SK-N-SH (cell line): ENCODE measurements around the gene DDX42. TPM values are rescaled to one million over a fixed set of nuclear protein-coding genes. Genes with fewer than 3 reads are reported as not detected.

Experiments
- CTCF ChIA-PET: fragments of 300-600, 350-600 bp; formaldehyde crosslinking; extraction: SDS; loops from one replicate; lab custom pipeline; 2021; lab: Yijun Ruan, JAX
- POLR2A ChIA-PET: fragments of 350-600 bp; sonication (Branson Sonifier 250); formaldehyde crosslinking; extraction: SDS; loops from one replicate; lab custom pipeline; 2020; ENCODE audit warnings: antibody characterized with exemption, inconsistent platforms; lab: Yijun Ruan, JAX
- DNase-seq: peaks from one replicate; pipeline ENCODE4 v3.0.0; 2012
- H2AFZ ChIP-seq: fragments of 200-600 bp; sonication (generic); 2 replicates; pipeline ENCODE4 v1.8.1; 2016; ENCODE audit warnings: antibody characterized with exemption, mild to moderate bottlenecking, low read depth
- H3F3A ChIP-seq: fragments of 200-600 bp; sonication (generic); replicated peaks from 2 replicates; pipeline ENCODE3; 2016; ENCODE audit warnings: antibody characterized with exemption, mild to moderate bottlenecking; ENCODE audit not compliant: insufficient read depth
- H3K27ac ChIP-seq, 2 experiments: fragments of 200-500 bp in 1 of 2; fragments of 200-600 bp in 1 of 2; sonication (Bioruptor generic) in 1 of 2; sonication (generic), shearing (Covaris generic) in 1 of 2; 2 replicates each; pipeline versions ENCODE4 v1.5.1 to v1.6.1; 2014 to 2016; ENCODE audit warnings: low read depth in 2 of 2, inconsistent platforms in 1 of 2, low read length in 1 of 2, mild to moderate bottlenecking in 1 of 2, mixed read lengths in 1 of 2
- H3K27me3 ChIP-seq: fragments of 200-600 bp; sonication (generic), shearing (Covaris generic); 2 replicates; pipeline ENCODE4 v1.6.1; 2016; ENCODE audit warnings: mixed run types; ENCODE audit not compliant: insufficient read depth
- H3K36me3 ChIP-seq, 2 experiments: fragments of 200-500 bp in 1 of 2; fragments of 200-600 bp in 1 of 2; sonication (Bioruptor generic) in 1 of 2; sonication (generic) in 1 of 2; replicated peaks in 1 of 2; 2 replicates each; pipeline versions ENCODE3 to v1.5.1; 2014 to 2016; ENCODE audit warnings: low read length in 1 of 2, mild to moderate bottlenecking in 1 of 2; ENCODE audit not compliant: insufficient read depth in 2 of 2, control insufficient read depth in 1 of 2
- H3K4me1 ChIP-seq, 2 experiments: fragments of 200-500 bp in 1 of 2; fragments of 200-600 bp in 1 of 2; sonication (Bioruptor generic) in 1 of 2; sonication (generic), shearing (Covaris generic) in 1 of 2; 2 replicates each; pipeline versions ENCODE4 v1.5.1 to v1.6.1; 2014 to 2016; ENCODE audit warnings: low read depth in 1 of 2, low read length in 1 of 2, mixed run types in 1 of 2; ENCODE audit not compliant: insufficient read depth in 2 of 2, control insufficient read depth in 1 of 2
- H3K4me2 ChIP-seq: fragments of 200-600 bp; sonication (generic), shearing (Covaris generic); 2 replicates; pipeline ENCODE4 v1.6.1; 2017; ENCODE audit warnings: mixed run types
- H3K4me3 ChIP-seq, 2 experiments: fragments of 200-500 bp in 1 of 2; fragments of 200-600 bp in 1 of 2; sonication (Bioruptor generic) in 1 of 2; sonication (generic), shearing (Covaris generic) in 1 of 2; 2 replicates each; pipeline versions ENCODE4 v1.5.1 to v1.8.1; 2014 to 2016; ENCODE audit warnings: low read depth in 2 of 2, inconsistent platforms in 1 of 2, low read length in 1 of 2, mild to moderate bottlenecking in 1 of 2, mixed read lengths in 1 of 2, moderate library complexity in 1 of 2
- H3K79me2 ChIP-seq: fragments of 200-600 bp; sonication (generic); 2 replicates; pipeline ENCODE4 v1.8.1; 2017; ENCODE audit warnings: mild to moderate bottlenecking; ENCODE audit not compliant: insufficient read depth
- H3K9ac ChIP-seq: fragments of 200-600 bp; sonication (generic); 2 replicates; pipeline ENCODE4 v1.6.1; 2017; ENCODE audit warnings: mixed run types
- H3K9me2 ChIP-seq: fragments of 200-600 bp; sonication (generic); 2 replicates; pipeline ENCODE4 v1.6.1; 2017; ENCODE audit warnings: mixed run types
- H3K9me3 ChIP-seq: fragments of 200-600 bp; sonication (generic); 2 replicates; pipeline ENCODE4 v1.6.1; 2017; ENCODE audit warnings: mixed run types, mild to moderate bottlenecking, moderate library complexity
- H4K20me1 ChIP-seq: fragments of 200-600 bp; sonication (generic); 2 replicates; pipeline ENCODE4 v1.6.1; 2017; ENCODE audit warnings: mild to moderate bottlenecking, mixed run types; ENCODE audit not compliant: insufficient read depth
- CHD2 ChIP-seq: fragments of 150-350 bp; IDR thresholded peaks from 2 replicates; pipeline ENCODE4 v1.6.1; 2018; ENCODE audit warnings: low read length; ENCODE audit not compliant: partially characterized antibody
- CTCF ChIP-seq: fragments of 200-600 bp; sonication (generic); IDR thresholded peaks from 2 replicates; pipeline ENCODE4 v1.6.1; 2017; ENCODE audit warnings: antibody characterized with exemption, mild to moderate bottlenecking, moderate library complexity
- ELF1 ChIP-seq: IDR thresholded peaks from 2 replicates; pipeline ENCODE4 v1.4.0; 2012
- EZH2phosphoT487 ChIP-seq: fragments of 200-600 bp; sonication (generic); IDR thresholded peaks from 2 replicates; pipeline ENCODE4 v1.6.1; 2017; ENCODE audit warnings: low read depth, mixed run types, mild to moderate bottlenecking, antibody characterized with exemption, moderate library complexity, borderline replicate concordance
- FOSL2 ChIP-seq: IDR thresholded peaks from 2 replicates; pipeline ENCODE4 v1.4.0; 2012; ENCODE audit warnings: low read depth, mild to moderate bottlenecking, moderate library complexity, borderline replicate concordance
- FOXM1 ChIP-seq: IDR thresholded peaks from 2 replicates; pipeline ENCODE4 v1.4.0; 2012; ENCODE audit warnings: low read depth, mild to moderate bottlenecking
- GATA2 ChIP-seq: sonication (generic); formaldehyde crosslinking; IDR thresholded peaks from 2 replicates; pipeline ENCODE4 v1.5.0; 2020; ENCODE audit warnings: mild to moderate bottlenecking, missing genetic modification reagents
- JUND ChIP-seq: IDR thresholded peaks from 2 replicates; pipeline ENCODE4 v1.4.0; 2012
- NFIC ChIP-seq: IDR thresholded peaks from 2 replicates; pipeline ENCODE4 v1.4.0; 2012; ENCODE audit warnings: borderline replicate concordance
- POLR2AphosphoS5 ChIP-seq: IDR thresholded peaks from 2 replicates; pipeline ENCODE4 v1.6.1; 2012; ENCODE audit warnings: low read depth, low read length
- RAD21 ChIP-seq: IDR thresholded peaks from 2 replicates; pipeline ENCODE4 v1.6.1; 2012; ENCODE audit warnings: mild to moderate bottlenecking, low read length
- RCOR1 ChIP-seq: fragments of 150-350 bp; IDR thresholded peaks from 2 replicates; pipeline ENCODE4 v1.6.1; 2017; ENCODE audit warnings: antibody characterized with exemption, low read length
- REST ChIP-seq: IDR thresholded peaks from 2 replicates; pipeline ENCODE4 v1.6.1; 2012; ENCODE audit warnings: mild to moderate bottlenecking, low read depth, low read length, moderate library complexity
- RXRA ChIP-seq: IDR thresholded peaks from 2 replicates; pipeline ENCODE4 v1.4.0; 2012; ENCODE audit warnings: low read depth, mild to moderate bottlenecking, borderline replicate concordance
- SIN3A ChIP-seq: IDR thresholded peaks from 2 replicates; pipeline ENCODE4 v1.6.1; 2012; ENCODE audit warnings: low read depth, mild to moderate bottlenecking, low read length, moderate library complexity, borderline replicate concordance
- TAF1 ChIP-seq: IDR thresholded peaks from 2 replicates; pipeline ENCODE4 v1.6.1; 2012; ENCODE audit warnings: low read depth, mild to moderate bottlenecking, low read length, moderate library complexity, borderline replicate concordance
- TEAD4 ChIP-seq: IDR thresholded peaks from 2 replicates; pipeline ENCODE4 v1.4.0; 2012; ENCODE audit warnings: mild to moderate bottlenecking, borderline replicate concordance; ENCODE audit not compliant: insufficient read depth
- USF1 ChIP-seq: IDR thresholded peaks from 2 replicates; pipeline ENCODE4 v1.4.0; 2012; ENCODE audit warnings: low read depth, borderline replicate concordance
- whole genome bisulfite sequencing: methylation state at CpG from one replicate; pipeline ENCODE4 v1.1.6; 2017; ENCODE audit warnings: low lambda C conversion rate; 5-methylcytosine and 5-hydroxymethylcytosine counted together
- polyA plus RNA-seq, 3 experiments: library from polyadenylated mRNA; depleted of rRNA; stranded (reverse); fragments of >200 nt; gene quantifications; 2 replicates each; pipeline ENCODE4 v1.2.3, GENCODE V29; 2012
- TF ChIP-seq, protein P1 (sequence below): IDR thresholded peaks from 2 replicates; pipeline ENCODE4 v1.4.0; 2012; ENCODE audit warnings: low read depth
- TF ChIP-seq, protein P2 (sequence below): IDR thresholded peaks from 2 replicates; pipeline ENCODE4 v1.4.0; 2012; ENCODE audit warnings: low read depth, borderline replicate concordance
- TF ChIP-seq, protein P3 (sequence below): IDR thresholded peaks from 2 replicates; pipeline ENCODE4; 2012

Gene DDX42
- polyA plus RNA-seq, 1 of the 3 experiments (the other 2 are of a cell fraction), result 115 TPM

DNA sequence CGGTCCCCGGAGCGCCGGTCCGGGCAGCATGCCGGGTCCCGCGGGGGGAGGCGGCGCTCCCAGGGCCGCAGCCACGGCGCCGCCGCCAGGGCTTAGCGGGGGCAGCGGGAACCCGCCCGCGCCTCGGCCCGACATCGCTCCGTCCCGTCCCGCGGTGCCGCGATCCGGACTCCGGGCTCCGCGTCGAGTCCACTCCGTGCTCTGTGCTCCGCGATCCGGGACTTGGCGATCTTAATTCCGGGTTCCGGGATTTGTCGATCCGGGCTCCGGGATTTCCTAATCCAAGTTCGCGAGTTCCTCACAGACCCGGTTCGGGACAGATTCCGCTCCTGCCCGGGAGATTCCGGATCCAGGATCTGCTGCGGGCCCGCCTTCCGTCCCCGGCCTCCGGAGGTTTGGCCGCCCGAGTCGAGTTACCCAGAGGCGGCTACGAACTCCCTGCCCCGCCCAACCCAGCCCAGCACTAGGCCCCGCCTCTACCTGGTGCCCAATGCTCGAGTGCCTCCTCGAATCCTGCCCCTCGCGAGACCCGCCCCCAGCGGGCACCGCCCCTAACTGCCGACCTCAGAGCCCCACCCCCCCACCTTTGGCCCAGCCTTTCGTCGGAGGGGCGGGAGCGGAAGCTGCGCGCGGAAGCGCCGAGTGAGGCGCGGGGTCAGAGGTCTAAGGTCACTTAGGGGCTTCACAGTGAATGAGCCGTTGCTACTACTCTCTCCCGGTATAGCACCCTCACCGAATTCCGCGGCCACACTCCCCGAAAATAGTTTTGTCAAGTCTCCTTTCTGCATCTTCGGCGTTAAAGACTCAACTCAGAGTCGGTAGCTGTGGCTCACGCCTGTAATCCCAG, 68.8 kb downstream of the DDX42 start, which contains the start of gene SMARCD2:
Gene SMARCD2 (minus strand): TSS at position 146 of the 847 bp plus-strand sequence. CDS start 11 bp downstream, at position 135.
- POLR2A ChIA-PET, result interaction anchor here (0.6 to 9.2 kb wide), 9 partner anchors 13 to 664 kb away, joined by 3 to 108 read pairs (median 3); partner anchors contain the start of genes CCDC47, CEP95, DDX42 and DDX5
- peak within 1 kb of the TSS; percentile 93 for H3K4me2 ChIP-seq
- DNase-seq, result peak; percentile 100
- H3K9ac ChIP-seq, result peak within 1 kb of the TSS; percentile 89
- H3K4me1 ChIP-seq, result peaks cover 27 to 39% of the 10 kb centered on the region in 2 experiments
- CTCF ChIA-PET, result interaction anchor here (0.8 to 9.1 kb wide), 7 partner anchors 7 to 289 kb away, joined by 3 to 96 read pairs (median 9); partner anchors contain the start of genes FTSJ3 and PSMC5
- peak within 1 kb of the TSS; percentile 59 to 76 for H3K4me3 ChIP-seq
- peak within 1 kb of the TSS; percentile 96 for H2AFZ ChIP-seq
- H3K36me3 ChIP-seq, result no peaks in the 10 kb centered on the region
- H3K79me2 ChIP-seq, result peaks cover 45% of the 10 kb centered on the region
- H3F3A ChIP-seq, result peaks cover 12% of the 10 kb centered on the region
- H3K9me2 ChIP-seq, result no peaks in the 10 kb centered on the region
- 2% methylated on average over 54 of the region's 92 CpGs for WGBS
- H3K9me3 ChIP-seq, result no peaks in the 10 kb centered on the region
- H4K20me1 ChIP-seq, result peaks cover 15% of the 10 kb centered on the region; the same call in 1 of the 2 replicates
- peak within 1 kb of the TSS; percentile 67 to 97 for H3K27ac ChIP-seq
- no peaks in the 10 kb centered on the region for H3K27me3 ChIP-seq
- peak; percentile 90 for TF ChIP-seq ELF1
- TF ChIP-seq POLR2AphosphoS5, result 0 out of 2 replicates have a peak, but pooled peaks have one; percentile 33
- peak; percentile 47; the same call in 1 of the 2 replicates for TF ChIP-seq FOSL2
- no peak; the same call in 1 of the 2 replicates for TF ChIP-seq RXRA
- TF ChIP-seq FOXM1, result peak; percentile 53; the same call in 1 of the 2 replicates
- TF ChIP-seq TAF1, result peak; percentile 95
- TF ChIP-seq JUND, result peak; percentile 100
- TF ChIP-seq USF1, result 0 out of 2 replicates have a peak, but pooled peaks have one; percentile 50
- TF ChIP-seq, protein P1, sequence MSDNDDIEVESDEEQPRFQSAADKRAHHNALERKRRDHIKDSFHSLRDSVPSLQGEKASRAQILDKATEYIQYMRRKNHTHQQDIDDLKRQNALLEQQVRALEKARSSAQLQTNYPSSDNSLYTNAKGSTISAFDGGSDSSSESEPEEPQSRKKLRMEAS, result peak; percentile 88
- TF ChIP-seq RCOR1, result peak; percentile 87
- TF ChIP-seq, protein P2, sequence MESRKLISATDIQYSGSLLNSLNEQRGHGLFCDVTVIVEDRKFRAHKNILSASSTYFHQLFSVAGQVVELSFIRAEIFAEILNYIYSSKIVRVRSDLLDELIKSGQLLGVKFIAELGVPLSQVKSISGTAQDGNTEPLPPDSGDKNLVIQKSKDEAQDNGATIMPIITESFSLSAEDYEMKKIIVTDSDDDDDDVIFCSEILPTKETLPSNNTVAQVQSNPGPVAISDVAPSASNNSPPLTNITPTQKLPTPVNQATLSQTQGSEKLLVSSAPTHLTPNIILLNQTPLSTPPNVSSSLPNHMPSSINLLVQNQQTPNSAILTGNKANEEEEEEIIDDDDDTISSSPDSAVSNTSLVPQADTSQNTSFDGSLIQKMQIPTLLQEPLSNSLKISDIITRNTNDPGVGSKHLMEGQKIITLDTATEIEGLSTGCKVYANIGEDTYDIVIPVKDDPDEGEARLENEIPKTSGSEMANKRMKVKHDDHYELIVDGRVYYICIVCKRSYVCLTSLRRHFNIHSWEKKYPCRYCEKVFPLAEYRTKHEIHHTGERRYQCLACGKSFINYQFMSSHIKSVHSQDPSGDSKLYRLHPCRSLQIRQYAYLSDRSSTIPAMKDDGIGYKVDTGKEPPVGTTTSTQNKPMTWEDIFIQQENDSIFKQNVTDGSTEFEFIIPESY, result peak; percentile 64; the same call in 1 of the 2 replicates
- TF ChIP-seq, protein P3, sequence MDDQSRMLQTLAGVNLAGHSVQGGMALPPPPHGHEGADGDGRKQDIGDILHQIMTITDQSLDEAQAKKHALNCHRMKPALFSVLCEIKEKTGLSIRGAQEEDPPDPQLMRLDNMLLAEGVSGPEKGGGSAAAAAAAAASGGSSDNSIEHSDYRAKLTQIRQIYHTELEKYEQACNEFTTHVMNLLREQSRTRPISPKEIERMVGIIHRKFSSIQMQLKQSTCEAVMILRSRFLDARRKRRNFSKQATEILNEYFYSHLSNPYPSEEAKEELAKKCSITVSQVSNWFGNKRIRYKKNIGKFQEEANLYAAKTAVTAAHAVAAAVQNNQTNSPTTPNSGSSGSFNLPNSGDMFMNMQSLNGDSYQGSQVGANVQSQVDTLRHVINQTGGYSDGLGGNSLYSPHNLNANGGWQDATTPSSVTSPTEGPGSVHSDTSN, result peak; percentile 62
- TF ChIP-seq RAD21, result no peak
- TF ChIP-seq SIN3A, result peak; percentile 99; the same call in 1 of the 2 replicates
- TF ChIP-seq CTCF, result no peak
- peak; percentile 87 for TF ChIP-seq TEAD4
- peak; percentile 64; the same call in 1 of the 2 replicates for TF ChIP-seq NFIC
- TF ChIP-seq GATA2 (CRISPR knock-in tag), result no peak
- TF ChIP-seq REST, result peak; percentile 79; the same call in 1 of the 2 replicates
- TF ChIP-seq EZH2phosphoT487, result no peak
- peak; percentile 97 for TF ChIP-seq CHD2
